Kidney epithelial cell (primary cell): ENCODE measurements around the gene STIP1. TPM values are rescaled to one million over a fixed set of nuclear protein-coding genes. Genes with fewer than 3 reads are reported as not detected.

ENCODE experiments used
- DNase-seq: peaks from one replicate; pipeline ENCODE4 v3.0.0-alpha.2; 2010; ENCODE audit warnings: low read depth
- H3K27me3 ChIP-seq: 2 replicates; pipeline ENCODE4 v1.6.0; 2011; ENCODE audit warnings: low read length; ENCODE audit not compliant: control insufficient read depth, insufficient read depth
- H3K36me3 ChIP-seq: 2 replicates; pipeline ENCODE4 v1.5.1; 2011; ENCODE audit warnings: low read length; ENCODE audit not compliant: control insufficient read depth, insufficient read depth
- H3K4me3 ChIP-seq: 2 replicates; pipeline ENCODE4 v1.5.1; 2011; ENCODE audit warnings: low read depth, mild to moderate bottlenecking, control low read depth, low read length
- CTCF ChIP-seq: IDR thresholded peaks from 2 replicates; pipeline ENCODE4 v1.5.1; 2011; ENCODE audit warnings: mild to moderate bottlenecking, moderate library complexity, low read length, control low read depth, inconsistent platforms; ENCODE audit not compliant: insufficient read depth, poor library complexity, severe bottlenecking
- total RNA-seq: library from RNA; depleted of rRNA; stranded (reverse); fragments of >200 nt; gene quantifications from 2 replicates; pipeline ENCODE4 v1.2.3, GENCODE V29; 2015

Gene STIP1
- total RNA-seq, 1 donor from 2014 or later = 138 TPM

GRCh38 chr11:64211181-64211872 is 25.4 kb downstream of the STIP1 start:
- Histone ChIP-seq H3K4me3 (no peak overlapping the region), H3K36me3 (no peaks in the 10 kb centered on the region), H3K27me3 (no peaks in the 10 kb centered on the region)
- TF ChIP-seq CTCF = no peak
- no peak for DNase-seq

DNA sequence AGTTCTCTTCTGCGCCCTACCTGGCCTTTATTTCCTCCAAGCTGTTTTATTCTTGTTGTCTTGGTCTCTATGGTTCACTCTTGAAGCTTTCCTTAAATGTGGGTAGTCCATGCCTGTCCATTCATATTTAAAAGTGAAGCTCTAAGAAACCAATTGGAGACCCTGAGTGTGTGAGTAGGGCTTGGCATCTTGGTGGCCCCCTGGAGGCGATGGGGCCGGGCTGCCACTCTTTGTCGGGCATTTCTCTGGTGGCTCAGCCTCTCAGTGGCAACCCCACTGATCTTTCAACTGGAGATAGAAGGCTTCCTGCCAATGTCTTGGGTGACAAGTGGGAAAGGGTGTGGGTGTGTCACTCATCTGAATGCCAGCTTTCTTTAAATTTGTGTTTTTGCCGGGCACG is 30.9 kb downstream of the STIP1 start:
- DNase-seq = no peak
- no peak for TF ChIP-seq CTCF
- Histone ChIP-seq H3K27me3 (no peaks in the 10 kb centered on the region), H3K36me3 (no peaks in the 10 kb centered on the region), H3K4me3 (no peak overlapping the region)

- DNase-seq = no peak
- Histone ChIP-seq H3K36me3 (no peaks in the 10 kb centered on the region), H3K27me3 (no peaks in the 10 kb centered on the region), H3K4me3 (no peak overlapping the region)
- TF ChIP-seq CTCF = no peak
Observed at GRCh38 chr11:64218628-64219353, 32.8 kb downstream of the STIP1 start.

DNA sequence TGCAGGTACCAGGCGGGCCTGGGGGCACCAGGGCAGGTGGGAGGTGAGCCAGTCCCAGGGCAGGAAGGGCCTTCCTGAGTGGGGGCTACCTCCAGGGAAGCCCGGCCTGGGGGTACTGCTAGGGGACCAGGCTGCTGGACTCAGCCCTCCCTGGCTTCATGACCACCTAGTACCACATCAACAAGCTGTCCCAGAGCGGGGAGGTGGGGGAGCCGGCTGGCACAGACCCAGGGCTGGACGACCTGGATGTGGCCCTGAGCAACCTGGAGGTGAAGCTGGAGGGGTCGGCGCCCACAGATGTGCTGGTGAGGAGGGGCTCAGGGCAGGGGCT is 33.3 kb downstream of the STIP1 start:
- Histone ChIP-seq H3K36me3 (no peaks in the 10 kb centered on the region), H3K27me3 (no peaks in the 10 kb centered on the region), H3K4me3 (no peak overlapping the region)
- DNase-seq = no peak
- TF ChIP-seq CTCF = no peak

DNA sequence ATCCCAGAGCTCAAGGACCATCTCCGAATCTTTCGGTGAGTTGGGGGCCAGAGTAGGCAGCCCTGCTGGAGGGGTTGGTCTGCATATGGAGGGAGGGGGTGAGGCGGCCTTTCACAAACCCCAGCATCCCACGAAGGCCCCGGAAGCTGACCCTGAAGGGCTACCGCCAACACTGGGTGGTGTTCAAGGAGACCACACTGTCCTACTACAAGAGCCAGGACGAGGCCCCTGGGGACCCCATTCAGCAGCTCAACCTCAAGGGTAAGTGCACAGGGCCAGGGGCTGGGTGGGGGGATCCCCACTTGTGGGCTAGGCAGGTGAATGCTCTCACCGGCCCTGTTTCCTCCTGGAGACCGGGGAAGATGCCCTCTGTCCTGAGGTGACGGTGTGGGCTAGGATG is 33.8 kb downstream of the STIP1 start:
- Histone ChIP-seq H3K27me3 (no peaks in the 10 kb centered on the region), H3K36me3 (peaks cover 1% of the 10 kb centered on the region), H3K4me3 (no peak overlapping the region)
- DNase-seq = no peak
- TF ChIP-seq CTCF = no peak
